ENCODE measurements around the gene INPP5E. TPM values are rescaled to one million over a fixed set of nuclear protein-coding genes. Genes with fewer than 3 reads are reported as not detected.
A peak's percentile ranks its signal among the peaks of the same experiment; 100 is the strongest.

The INPP5E gene
- total RNA-seq, 1 donor = 8.3 TPM

- no peak overlapping the region for H3K27ac ChIP-seq (ENCODE audit: low read depth, low read length)
- no peaks in the 10 kb centered on the region for H4K20me1 ChIP-seq (ENCODE audit: insufficient read depth, low read length)
- H3K4me1 ChIP-seq (ENCODE audit: insufficient read depth, low read length) = no peaks in the 10 kb centered on the region
- no peaks in the 10 kb centered on the region for H3K9me3 ChIP-seq (ENCODE audit: low read depth, low read length)
- TF ChIP-seq CTCF (IDR thresholded peaks at IDR 0.05; ENCODE audit: extremely low read depth, low read depth, low read length) = no peak
- H2AFZ ChIP-seq (ENCODE audit: low read length) = no peak overlapping the region
- DNase-seq (ENCODE audit: insufficient read length, low spot score, missing footprints) = no peak
- H3K4me3 ChIP-seq (ENCODE audit: insufficient read depth, low read length) = no peak overlapping the region
- peaks cover 87% of the 10 kb centered on the region for H3K36me3 ChIP-seq (ENCODE audit: insufficient read depth, low read length)
- H3K4me2 ChIP-seq (ENCODE audit: insufficient read depth, low read length) = no peak overlapping the region
- H3K79me2 ChIP-seq (ENCODE audit: insufficient read depth, low read length) = peaks cover 12% of the 10 kb centered on the region
- no peaks in the 10 kb centered on the region for H3K27me3 ChIP-seq (ENCODE audit: insufficient read depth, low read length)
Observed at GRCh38 chr9:136453326-136453725, 13.7 kb upstream of the INPP5E start.

DNA sequence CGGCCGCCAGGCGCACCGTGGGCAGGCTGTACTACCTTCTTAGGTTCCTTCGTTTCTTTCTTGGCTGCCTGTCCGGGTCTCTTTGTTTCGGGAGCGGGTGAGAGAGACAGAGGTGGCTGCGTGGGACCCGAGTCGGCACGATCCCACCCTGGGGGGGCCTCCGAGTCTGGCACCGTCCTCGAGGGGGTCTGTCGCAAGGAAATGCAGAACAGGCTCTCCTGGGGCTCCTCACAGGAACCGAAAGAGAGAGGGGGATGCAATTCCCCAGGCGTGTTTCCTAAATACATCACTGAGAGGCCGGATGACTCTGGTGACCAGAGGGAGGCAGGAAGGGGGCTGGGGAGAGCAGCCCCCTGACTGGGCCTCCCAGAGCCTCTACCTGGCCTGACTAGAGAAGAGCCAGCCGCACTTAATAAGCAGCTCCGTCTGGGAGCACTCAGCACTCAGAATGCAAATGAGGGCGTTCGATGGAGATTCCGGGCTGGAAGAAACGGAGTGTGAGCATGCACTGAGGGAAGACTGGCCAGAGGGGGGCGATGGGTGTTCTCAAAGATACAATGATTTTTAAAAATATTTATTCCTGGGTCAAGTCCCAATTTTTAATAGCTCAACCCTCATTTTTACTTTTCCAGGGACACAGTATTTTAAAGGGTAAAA, 11.7 kb upstream of the INPP5E start:
- Histone ChIP-seq H3K27me3 (ENCODE audit: insufficient read depth, low read length) (no peaks in the 10 kb centered on the region), H3K79me2 (ENCODE audit: insufficient read depth, low read length) (peaks cover 12% of the 10 kb centered on the region), H2AFZ (ENCODE audit: low read length) (no peak overlapping the region), H4K20me1 (ENCODE audit: insufficient read depth, low read length) (peaks cover 4% of the 10 kb centered on the region), H3K9me3 (ENCODE audit: low read depth, low read length) (no peaks in the 10 kb centered on the region), H3K36me3 (ENCODE audit: insufficient read depth, low read length) (peaks cover 88% of the 10 kb centered on the region), H3K4me2 (ENCODE audit: insufficient read depth, low read length) (no peak overlapping the region), H3K4me1 (ENCODE audit: insufficient read depth, low read length) (no peaks in the 10 kb centered on the region), H3K27ac (ENCODE audit: low read depth, low read length) (no peak overlapping the region), H3K4me3 (ENCODE audit: insufficient read depth, low read length) (no peak overlapping the region)
- peak; percentile 6 for TF ChIP-seq CTCF (IDR thresholded peaks at IDR 0.05; ENCODE audit: extremely low read depth, low read depth, low read length)
- DNase-seq (ENCODE audit: insufficient read length, low spot score, missing footprints) = no peak

GRCh38 chr9:136448655-136449054, 9.0 kb upstream of the INPP5E start:
- Histone ChIP-seq H4K20me1 (ENCODE audit: insufficient read depth, low read length) (peaks cover 21% of the 10 kb centered on the region), H3K36me3 (ENCODE audit: insufficient read depth, low read length) (peaks cover 90% of the 10 kb centered on the region), H3K9me3 (ENCODE audit: low read depth, low read length) (no peaks in the 10 kb centered on the region), H3K27me3 (ENCODE audit: insufficient read depth, low read length) (no peaks in the 10 kb centered on the region), H3K4me3 (ENCODE audit: insufficient read depth, low read length) (no peak overlapping the region), H3K27ac (ENCODE audit: low read depth, low read length) (no peak overlapping the region), H2AFZ (ENCODE audit: low read length) (no peak overlapping the region), H3K4me1 (ENCODE audit: insufficient read depth, low read length) (no peaks in the 10 kb centered on the region), H3K4me2 (ENCODE audit: insufficient read depth, low read length) (no peak overlapping the region), H3K79me2 (ENCODE audit: insufficient read depth, low read length) (peaks cover 10% of the 10 kb centered on the region)
- no peak for DNase-seq (ENCODE audit: insufficient read length, low spot score, missing footprints)
- no peak for TF ChIP-seq CTCF (IDR thresholded peaks at IDR 0.05; ENCODE audit: extremely low read depth, low read depth, low read length)

GRCh38 chr9:136447173-136447778, 7.6 kb upstream of the INPP5E start:
- Histone ChIP-seq H3K27me3 (ENCODE audit: insufficient read depth, low read length) (no peaks in the 10 kb centered on the region), H3K4me1 (ENCODE audit: insufficient read depth, low read length) (no peaks in the 10 kb centered on the region), H3K4me3 (ENCODE audit: insufficient read depth, low read length) (no peak overlapping the region), H4K20me1 (ENCODE audit: insufficient read depth, low read length) (peaks cover 28% of the 10 kb centered on the region), H3K79me2 (ENCODE audit: insufficient read depth, low read length) (peaks cover 6% of the 10 kb centered on the region), H3K27ac (ENCODE audit: low read depth, low read length) (no peak overlapping the region), H3K9me3 (ENCODE audit: low read depth, low read length) (no peaks in the 10 kb centered on the region), H2AFZ (ENCODE audit: low read length) (no peak overlapping the region), H3K36me3 (ENCODE audit: insufficient read depth, low read length) (peaks cover 95% of the 10 kb centered on the region), H3K4me2 (ENCODE audit: insufficient read depth, low read length) (no peak overlapping the region)
- no peak for TF ChIP-seq CTCF (IDR thresholded peaks at IDR 0.05; ENCODE audit: extremely low read depth, low read depth, low read length)
- DNase-seq (ENCODE audit: insufficient read length, low spot score, missing footprints) = no peak

Measured in osteoblast (primary cell).